Measurements from ENCODE around the gene ATP8A2.

ATP8A2 gene

GRCh38 chr13:25619897-25620296 is 248.1 kb downstream of the ATP8A2 start:
- TF ChIP-seq, protein P1, sequence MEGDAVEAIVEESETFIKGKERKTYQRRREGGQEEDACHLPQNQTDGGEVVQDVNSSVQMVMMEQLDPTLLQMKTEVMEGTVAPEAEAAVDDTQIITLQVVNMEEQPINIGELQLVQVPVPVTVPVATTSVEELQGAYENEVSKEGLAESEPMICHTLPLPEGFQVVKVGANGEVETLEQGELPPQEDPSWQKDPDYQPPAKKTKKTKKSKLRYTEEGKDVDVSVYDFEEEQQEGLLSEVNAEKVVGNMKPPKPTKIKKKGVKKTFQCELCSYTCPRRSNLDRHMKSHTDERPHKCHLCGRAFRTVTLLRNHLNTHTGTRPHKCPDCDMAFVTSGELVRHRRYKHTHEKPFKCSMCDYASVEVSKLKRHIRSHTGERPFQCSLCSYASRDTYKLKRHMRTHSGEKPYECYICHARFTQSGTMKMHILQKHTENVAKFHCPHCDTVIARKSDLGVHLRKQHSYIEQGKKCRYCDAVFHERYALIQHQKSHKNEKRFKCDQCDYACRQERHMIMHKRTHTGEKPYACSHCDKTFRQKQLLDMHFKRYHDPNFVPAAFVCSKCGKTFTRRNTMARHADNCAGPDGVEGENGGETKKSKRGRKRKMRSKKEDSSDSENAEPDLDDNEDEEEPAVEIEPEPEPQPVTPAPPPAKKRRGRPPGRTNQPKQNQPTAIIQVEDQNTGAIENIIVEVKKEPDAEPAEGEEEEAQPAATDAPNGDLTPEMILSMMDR (conservative IDR thresholded peaks at IDR 0.05) = no peak
- TF ChIP-seq ZFX (IDR thresholded peaks at IDR 0.05) = no peak

DNA sequence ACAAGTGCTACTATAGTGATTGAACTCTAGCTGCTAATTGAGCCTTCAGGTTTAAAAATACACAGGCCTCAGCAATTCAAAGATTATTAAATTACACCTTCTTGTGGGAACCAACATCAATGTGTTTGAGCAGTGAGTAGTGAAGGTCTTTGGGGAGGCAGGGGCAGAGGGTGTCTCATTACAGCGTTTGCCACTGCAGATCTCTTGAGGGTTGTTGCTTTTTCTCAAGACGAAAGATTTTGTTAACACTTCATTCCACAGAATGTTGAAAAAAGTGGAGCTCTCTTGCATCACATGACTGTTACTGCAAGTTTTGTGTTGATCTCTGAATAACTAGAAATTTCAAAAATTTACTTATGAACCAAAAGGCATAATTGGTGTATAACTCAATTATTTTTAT is 253.6 kb downstream of the ATP8A2 start:
- no peak for TF ChIP-seq ZFX (IDR thresholded peaks at IDR 0.05)
- TF ChIP-seq, protein P1 (conservative IDR thresholded peaks at IDR 0.05) = no peak

More at GRCh38 chr13:25619897-25620296, 248.1 kb downstream of the ATP8A2 start:
- no peak overlapping the region; the same call in 1 of the 2 replicates for H3K27ac ChIP-seq

DNA sequence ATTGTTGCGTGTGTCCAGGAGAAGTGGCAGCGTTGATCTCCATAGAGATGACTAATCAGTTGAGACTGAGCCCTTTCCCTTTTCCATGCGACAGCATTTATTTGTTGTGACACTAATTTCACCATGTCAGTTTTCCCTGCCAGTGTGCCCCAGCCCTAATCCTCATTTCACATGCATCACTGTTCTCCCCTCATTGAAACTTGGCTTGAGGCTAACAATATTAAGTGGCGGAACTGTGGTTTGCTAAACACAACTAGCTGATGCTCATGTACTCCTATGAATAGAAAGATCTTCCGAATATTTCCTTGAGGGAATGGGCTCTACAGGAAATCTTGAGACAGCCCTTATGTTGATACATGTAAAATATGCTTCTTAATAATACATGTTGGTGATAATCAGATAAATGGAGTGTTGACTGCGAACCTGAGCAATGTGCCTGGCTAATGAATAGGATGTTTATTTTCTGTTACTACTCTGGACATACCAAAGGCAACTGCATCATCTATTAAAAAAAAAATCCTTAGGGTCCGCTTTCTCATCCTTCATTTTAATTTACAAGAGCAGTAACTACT is 258.6 kb downstream of the ATP8A2 start:
- no peak overlapping the region for H3K27ac ChIP-seq
- TF ChIP-seq, protein P1 (conservative IDR thresholded peaks at IDR 0.05) = no peak
- no peak for TF ChIP-seq ZFX (IDR thresholded peaks at IDR 0.05)

More for the DNA sequence above, 253.6 kb downstream of the ATP8A2 start:
- H3K27ac ChIP-seq = no peak overlapping the region

DNA sequence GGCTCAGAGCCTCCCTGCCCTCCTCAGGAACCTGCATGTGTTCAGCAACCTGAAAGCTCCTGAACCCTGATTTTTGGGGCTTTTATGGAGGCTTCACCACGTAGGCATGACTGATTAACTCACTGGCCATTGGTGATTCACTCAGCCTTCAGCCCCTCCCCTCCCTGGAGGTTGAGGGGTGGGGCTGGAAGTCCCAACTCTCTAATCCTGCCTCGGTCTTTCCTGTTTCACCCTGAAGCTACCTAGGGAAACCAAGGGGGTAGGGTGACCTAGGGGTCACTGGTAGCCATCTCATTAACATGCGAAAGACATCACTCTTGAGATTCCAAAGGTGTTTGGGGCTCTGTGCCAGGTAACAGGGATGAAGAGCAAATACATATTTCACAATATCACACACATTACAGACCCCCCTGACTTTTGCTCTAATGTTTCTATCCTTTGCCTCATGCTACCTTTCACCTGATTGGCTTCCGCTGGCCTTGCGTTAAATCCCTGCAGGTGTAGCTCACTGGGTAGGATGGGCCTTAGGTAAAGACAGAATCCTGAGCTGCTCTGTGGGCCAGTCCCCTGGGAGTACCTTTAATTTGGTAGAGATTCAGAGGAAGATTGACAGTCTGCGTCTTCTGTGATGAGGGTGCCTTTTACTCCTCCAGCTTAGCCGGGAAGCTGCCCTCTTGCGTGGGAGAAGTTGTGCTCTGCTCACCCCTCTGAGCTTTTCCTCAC is 260.6 kb downstream of the ATP8A2 start:
- TF ChIP-seq, protein P1 (conservative IDR thresholded peaks at IDR 0.05) = no peak
- TF ChIP-seq ZFX (IDR thresholded peaks at IDR 0.05) = no peak
- no peak overlapping the region for H3K27ac ChIP-seq

DNA sequence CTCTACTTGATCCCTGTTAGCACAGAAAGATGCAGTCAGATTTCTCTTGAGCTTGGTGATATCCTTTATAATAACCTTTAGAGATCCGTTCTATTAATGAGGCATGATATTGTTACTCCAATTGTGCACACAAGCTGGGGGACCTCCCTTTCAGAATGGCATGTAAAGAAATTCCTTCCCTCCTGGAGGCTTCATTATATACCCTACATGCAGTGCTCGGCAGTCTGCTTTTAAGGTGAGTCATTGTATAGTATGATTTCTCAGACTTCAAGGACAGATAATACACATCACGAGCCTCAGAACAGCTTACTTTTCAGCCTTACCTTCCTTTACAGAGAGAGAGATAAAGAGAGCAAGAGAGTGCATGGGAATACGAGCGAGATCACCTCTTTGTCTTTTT is 261.3 kb downstream of the ATP8A2 start:
- no peak overlapping the region for H3K27ac ChIP-seq
- no peak for TF ChIP-seq ZFX (IDR thresholded peaks at IDR 0.05)
- TF ChIP-seq, protein P1 (conservative IDR thresholded peaks at IDR 0.05) = no peak

DNA sequence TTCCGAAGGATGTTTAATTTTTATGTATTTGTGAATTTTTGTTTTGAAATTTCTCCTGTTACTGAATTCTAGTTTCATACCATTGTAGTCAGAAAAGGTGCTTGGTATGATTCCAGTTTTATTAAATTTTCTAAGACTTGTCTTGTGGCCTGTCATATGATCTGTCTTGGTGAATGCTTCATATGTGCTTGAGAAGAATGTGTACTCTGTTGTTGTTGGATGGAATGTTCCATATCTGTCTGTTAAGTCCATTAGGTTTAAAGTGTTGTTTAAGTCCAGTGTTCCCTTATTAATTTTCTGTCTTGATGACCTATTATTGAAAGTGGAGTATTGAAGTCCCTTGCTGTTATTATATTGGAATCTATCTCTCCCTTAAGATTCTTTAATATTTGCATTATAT is 273.9 kb downstream of the ATP8A2 start:
- TF ChIP-seq, protein P1 (conservative IDR thresholded peaks at IDR 0.05) = no peak
- no peak for TF ChIP-seq ZFX (IDR thresholded peaks at IDR 0.05)
- no peak overlapping the region for H3K27ac ChIP-seq

DNA sequence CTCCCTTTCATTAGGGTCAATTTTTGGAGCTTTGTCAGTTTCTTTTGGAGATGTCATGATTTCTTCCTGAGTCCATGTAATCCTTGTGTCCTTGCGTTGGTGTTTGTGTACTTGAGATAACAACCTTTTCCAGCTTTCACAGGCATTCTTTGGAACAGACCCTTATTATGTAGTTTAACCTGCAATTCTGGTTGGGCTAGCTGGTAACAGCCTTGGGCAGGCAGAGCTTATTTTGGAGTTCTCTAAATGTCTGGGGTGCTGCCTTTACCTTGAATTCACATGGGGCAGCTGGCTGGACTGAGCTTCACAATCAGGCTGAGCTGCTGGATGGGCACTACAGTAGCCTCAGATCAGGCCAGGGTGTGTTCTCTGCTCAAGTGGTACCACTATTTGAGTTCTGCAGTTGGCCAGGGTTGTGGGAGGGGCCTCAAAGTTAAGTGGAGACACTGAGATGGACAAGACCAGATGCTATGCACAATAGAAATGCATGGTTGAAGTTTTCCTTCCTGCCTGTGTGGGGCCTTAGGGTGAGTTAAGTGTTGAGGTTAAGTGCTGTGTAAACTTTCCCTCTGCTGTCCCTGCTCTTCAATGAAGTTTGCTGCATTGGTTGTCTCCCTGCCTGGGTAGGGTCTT is 277.3 kb downstream of the ATP8A2 start:
- no peak for TF ChIP-seq ZFX (IDR thresholded peaks at IDR 0.05)
- TF ChIP-seq, protein P1 (conservative IDR thresholded peaks at IDR 0.05) = no peak
- H3K27ac ChIP-seq = peak overlapping the region; percentile 11
